GM12892 (cell line): ENCODE measurements around the gene SDS.

Experiments used
- DNase-seq: peaks from one replicate; pipeline ENCODE4 v3.0.0; 2011; ENCODE audit not compliant: insufficient read length
- FAIRE-seq: peaks from 2 replicates; lab custom pipeline; 2011; peaks lifted over from hg19 to GRCh38; lab: Jason Lieb, UNC
- POLR2A ChIP-seq: IDR thresholded peaks from 2 replicates; pipeline ENCODE4 v1.6.1; 2011; ENCODE audit warnings: low read depth, low read length, control low read depth
- POLR2AphosphoS5 ChIP-seq: IDR thresholded peaks from 2 replicates; pipeline ENCODE4 v1.6.1; 2011; ENCODE audit warnings: low read depth, low read length, control low read depth
- TAF1 ChIP-seq: IDR thresholded peaks from 2 replicates; pipeline ENCODE4 v1.6.1; 2011; ENCODE audit warnings: low read depth, mild to moderate bottlenecking, control low read depth, low read length, borderline replicate concordance

Gene SDS

DNA sequence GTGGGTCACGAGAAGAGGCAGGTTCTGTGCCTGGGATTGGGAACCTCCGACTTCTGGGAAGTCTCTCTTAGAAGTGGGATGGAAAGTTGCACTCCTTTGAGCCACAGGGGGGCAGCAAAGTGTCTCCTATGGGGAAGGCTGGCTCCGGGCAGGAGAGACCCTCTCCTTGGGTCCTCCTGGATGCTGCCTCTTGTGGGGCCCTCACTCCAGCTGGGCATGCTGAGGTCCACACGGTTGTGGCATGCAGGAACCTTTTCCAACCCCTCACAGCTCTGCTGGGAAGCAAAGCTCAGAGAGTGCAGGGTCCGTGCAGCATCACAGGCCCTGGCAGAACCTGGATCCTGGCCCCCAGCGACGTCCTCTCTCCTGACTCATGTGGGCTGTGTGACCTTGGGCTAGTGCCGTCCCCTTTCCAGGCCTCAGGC lies 35.9 kb upstream of the SDS start:
- TF ChIP-seq POLR2A (no peak), POLR2AphosphoS5 (no peak), TAF1 (no peak)
- FAIRE-seq: no peak
- DNase-seq: no peak

DNA sequence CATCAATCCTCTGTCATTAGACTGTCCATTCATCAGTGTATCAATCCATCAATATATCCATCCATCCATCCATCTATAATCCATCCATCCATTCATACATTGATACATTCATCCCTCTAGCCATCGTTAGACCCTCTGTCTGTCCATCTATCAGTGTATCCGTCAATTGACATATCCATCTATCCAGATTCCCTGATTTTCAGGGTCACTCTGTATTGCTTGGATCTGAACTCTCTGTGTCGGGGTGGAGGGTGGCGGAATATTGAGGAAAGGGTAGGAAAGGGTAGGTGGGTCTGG lies 35.6 kb upstream of the SDS start:
- FAIRE-seq: no peak
- no peak for TF ChIP-seq TAF1
- TF ChIP-seq POLR2AphosphoS5: no peak
- TF ChIP-seq POLR2A: no peak

DNA sequence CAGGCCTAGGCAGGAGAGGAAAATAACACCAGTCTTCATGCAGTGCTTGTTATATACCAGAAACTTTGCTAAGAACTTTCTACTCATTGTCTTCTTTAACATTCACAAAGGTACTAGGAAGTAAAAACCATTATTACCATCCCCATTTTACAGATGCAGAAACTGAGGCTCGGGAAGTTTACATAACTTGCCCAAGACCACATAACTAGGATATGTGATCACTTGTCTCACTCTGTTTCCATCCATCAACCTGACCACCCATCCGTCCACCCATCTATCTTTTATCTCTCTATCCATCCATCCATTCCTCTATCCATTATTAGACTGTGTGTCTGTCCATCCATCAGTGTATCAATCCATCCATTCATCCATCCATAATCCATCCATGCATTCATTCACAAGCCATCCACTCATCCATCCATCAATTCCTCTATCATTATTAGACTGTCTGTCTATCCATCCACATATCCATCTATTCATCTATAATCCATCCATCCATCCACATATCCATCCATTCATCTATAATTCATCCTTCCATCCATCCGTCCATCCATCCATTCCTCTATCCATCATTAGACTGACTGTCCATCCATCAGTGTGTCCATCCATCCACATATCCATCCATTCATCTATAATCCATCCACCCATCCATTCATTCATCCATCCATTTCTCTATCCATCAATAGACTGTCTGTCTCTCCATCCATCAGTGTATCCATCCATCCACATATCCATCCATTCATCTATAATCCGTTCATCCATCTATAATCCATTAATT lies 35.0 kb upstream of the SDS start:
- FAIRE-seq: no peak
- no peak for TF ChIP-seq POLR2A
- TF ChIP-seq POLR2AphosphoS5: no peak
- TF ChIP-seq TAF1: no peak
- DNase-seq: no peak

More for the DNA sequence above, 35.6 kb upstream of the SDS start:
- DNase-seq: no peak

DNA sequence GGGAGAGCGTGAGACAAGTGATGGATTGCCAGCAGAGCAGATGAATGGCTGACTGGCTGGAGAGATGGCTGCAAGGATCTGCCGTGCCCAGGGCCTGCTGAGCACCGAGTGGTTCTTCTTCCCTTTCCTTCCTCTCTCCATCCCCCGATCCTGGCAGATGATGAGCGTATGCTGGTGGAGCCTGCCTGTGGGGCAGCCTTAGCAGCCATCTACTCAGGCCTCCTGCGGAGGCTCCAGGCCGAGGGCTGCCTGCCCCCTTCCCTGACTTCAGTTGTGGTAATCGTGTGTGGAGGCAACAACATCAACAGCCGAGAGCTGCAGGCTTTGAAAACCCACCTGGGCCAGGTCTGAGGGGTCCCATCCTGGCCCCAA lies 34.0 kb upstream of the SDS start:
- no peak for TF ChIP-seq POLR2AphosphoS5
- no peak for TF ChIP-seq TAF1
- no peak for TF ChIP-seq POLR2A
- FAIRE-seq (no peak), DNase-seq (no peak)

DNA sequence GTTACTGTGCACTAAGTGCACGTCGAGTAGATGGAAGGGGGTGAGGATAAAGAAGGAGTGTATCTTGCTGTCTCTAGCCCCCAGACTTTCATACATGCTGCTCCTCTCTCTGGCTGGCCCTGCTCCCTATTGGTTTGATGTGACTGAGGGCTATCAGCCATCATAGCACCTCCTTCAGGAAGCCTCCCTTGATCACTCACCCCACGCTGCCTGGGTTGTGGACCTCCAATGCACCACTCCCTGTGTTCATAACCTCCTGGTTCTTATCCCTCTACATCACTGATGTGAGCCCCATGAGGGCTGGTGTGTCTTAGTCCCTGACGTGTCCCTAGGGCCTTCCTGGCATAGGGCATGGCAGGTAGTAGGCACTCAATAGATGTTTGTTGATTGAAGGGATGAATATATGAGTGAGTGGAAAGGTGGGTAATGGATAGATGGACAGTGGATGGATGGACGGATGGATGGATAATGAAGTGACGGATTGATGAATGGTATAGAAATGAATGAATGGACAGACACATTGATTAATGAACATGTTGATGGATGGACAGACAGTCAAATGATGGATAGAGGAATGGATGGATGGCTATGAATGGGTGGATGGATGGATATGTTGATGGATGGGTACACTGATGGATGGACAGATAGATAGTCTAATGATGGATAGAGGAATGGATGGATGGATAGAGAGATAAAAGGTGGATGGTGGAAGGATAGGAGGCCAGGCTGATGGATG lies 33.5 kb upstream of the SDS start:
- FAIRE-seq (no peak), DNase-seq (no peak)
- TF ChIP-seq TAF1 (no peak), POLR2A (no peak), POLR2AphosphoS5 (no peak)

DNA sequence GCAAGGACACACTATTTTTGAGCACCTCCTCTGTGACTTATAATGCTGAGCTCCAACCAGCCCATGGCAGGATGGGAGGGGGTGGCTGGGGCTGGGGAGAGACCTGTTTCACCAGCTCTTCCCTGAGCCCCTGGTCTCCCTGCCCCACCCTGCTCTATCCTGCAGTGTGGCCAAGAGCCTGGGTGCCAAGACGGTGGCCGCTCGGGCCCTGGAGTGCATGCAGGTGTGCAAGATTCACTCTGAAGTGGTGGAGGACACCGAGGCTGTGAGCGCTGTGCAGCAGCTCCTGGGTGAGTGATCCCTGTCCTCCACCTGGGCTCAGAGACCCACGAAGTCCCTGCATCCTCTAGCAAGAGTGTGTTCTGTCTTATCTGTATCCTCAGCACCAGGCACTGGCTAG lies 32.9 kb upstream of the SDS start:
- no peak for FAIRE-seq

DNA sequence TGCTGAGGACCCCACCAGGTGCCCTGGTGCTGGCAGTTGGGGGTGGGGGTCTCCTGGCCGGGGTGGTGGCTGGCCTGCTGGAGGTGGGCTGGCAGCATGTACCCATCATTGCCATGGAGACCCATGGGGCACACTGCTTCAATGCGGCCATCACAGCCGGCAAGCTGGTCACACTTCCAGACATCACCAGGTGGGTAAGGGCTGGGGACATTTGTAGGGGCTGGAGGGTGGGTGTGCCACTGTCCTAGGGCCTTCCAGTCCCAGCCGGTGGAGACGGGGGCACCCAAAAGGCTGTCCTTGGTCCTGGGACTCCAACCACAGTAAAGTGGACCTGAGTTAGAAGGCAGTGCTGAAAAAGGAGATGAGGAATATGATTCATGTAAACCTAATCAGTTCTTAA lies 31.7 kb upstream of the SDS start:
- FAIRE-seq (no peak), DNase-seq (no peak)
- TF ChIP-seq POLR2AphosphoS5: no peak
- no peak for TF ChIP-seq TAF1
- no peak for TF ChIP-seq POLR2A

More for the DNA sequence above, 32.9 kb upstream of the SDS start:
- no peak for TF ChIP-seq TAF1
- TF ChIP-seq POLR2A: no peak
- TF ChIP-seq POLR2AphosphoS5: no peak
- no peak for DNase-seq

DNA sequence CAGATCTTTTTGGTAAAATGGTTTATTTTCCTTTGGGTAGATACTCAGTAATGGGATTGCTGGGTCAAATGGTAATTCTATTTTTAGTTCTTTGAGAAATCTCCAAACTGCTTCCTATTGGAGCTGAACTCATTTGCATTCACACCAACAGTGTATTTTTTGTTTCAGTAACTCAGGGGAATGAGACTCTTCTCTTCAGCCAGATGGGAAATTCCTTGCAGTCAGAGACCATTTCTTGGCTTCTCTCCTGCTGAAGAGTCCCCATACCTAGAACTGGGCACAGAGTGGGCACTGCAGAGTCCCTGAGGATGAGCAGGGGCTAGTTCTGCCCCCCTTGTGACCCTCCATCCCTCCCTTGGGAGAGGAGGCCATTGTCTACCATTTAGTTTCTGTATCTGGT lies 29.3 kb upstream of the SDS start:
- no peak for TF ChIP-seq POLR2A
- TF ChIP-seq TAF1: no peak
- no peak for TF ChIP-seq POLR2AphosphoS5
- FAIRE-seq: no peak
- DNase-seq: no peak

DNA sequence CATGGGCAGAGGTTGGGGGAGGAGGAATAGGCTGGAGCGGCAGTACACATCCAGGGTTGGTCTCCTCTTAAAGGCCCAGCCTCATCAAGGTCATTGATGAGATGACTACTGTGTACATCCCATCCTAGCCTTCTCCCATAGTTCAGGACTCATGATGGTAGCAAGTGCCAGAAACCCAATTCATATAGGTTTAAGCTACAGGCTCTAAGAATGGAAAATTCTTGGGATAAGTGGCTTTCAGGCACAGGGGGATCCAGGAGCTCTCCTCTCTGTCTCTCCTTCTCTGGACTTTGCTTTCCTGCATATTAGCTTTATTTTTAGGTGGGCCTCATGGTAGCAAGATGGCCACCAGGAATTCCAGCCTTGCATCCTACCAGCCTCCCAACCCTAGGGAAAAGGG lies 24.8 kb upstream of the SDS start:
- no peak for FAIRE-seq
- TF ChIP-seq POLR2A (no peak), POLR2AphosphoS5 (no peak), TAF1 (no peak)
- DNase-seq: no peak

DNA sequence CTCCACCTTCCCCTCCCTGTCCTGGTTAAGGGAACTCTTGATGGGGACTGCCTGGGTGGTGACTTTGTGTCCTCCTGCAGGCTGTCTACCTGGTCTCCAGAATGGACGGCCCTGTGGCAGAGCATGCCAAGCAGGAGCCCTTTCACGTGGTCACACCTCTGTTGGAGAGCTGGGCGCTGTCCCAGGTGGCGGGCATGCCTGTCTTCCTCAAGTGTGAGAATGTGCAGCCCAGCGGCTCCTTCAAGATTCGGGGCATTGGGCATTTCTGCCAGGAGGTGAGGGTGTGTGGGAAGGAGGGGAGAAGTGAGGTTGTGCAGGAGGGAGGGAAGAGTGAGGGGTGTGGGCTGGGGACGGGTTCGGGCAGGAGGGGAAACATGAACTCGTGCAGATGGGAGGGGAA lies 24.2 kb upstream of the SDS start:
- FAIRE-seq: no peak
- TF ChIP-seq POLR2AphosphoS5: no peak
- TF ChIP-seq POLR2A: no peak
- no peak for TF ChIP-seq TAF1
- DNase-seq: no peak

DNA sequence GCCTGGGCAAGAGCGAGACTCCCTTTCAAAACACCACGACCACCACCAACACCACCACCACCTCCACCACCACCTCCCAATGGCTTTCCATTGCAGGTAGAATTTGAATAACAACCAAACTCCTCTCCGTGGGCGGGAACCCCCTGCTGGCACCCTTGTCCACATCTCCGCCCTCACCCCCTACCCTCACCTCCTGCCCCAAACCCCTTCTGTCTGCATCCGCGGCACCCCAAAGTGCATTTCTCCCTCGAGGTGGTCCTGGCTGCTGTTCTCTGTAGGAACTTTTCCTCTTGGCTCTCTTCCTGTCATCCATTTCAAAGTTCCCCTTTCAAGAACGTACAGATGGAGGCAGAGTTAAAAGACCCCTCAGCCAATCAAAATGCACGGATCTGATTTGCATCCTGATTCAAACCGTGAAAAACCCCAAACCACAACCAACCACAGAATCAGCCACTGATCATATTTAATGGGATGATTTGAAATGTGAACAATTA lies 22.3 kb upstream of the SDS start:
- no peak for FAIRE-seq
- DNase-seq: no peak
- TF ChIP-seq POLR2AphosphoS5 (no peak), POLR2A (no peak), TAF1 (no peak)
